GM19043 (cell line): ENCODE measurements around the gene LFNG.

Experiments used
- ATAC-seq: cut with Tn5 transposase; IDR thresholded peaks from one replicate; pipeline ENCODE4 v1.9.1; 2021; ENCODE audit warnings: low read depth; ENCODE audit not compliant: unreplicated experiment

Gene LFNG

GRCh38 chr7:2501947-2502646, 17.5 kb upstream of the LFNG start:
- no peak for ATAC-seq

- no peak for ATAC-seq
Measured at GRCh38 chr7:2502647-2502966, 17.0 kb upstream of the LFNG start.

DNA sequence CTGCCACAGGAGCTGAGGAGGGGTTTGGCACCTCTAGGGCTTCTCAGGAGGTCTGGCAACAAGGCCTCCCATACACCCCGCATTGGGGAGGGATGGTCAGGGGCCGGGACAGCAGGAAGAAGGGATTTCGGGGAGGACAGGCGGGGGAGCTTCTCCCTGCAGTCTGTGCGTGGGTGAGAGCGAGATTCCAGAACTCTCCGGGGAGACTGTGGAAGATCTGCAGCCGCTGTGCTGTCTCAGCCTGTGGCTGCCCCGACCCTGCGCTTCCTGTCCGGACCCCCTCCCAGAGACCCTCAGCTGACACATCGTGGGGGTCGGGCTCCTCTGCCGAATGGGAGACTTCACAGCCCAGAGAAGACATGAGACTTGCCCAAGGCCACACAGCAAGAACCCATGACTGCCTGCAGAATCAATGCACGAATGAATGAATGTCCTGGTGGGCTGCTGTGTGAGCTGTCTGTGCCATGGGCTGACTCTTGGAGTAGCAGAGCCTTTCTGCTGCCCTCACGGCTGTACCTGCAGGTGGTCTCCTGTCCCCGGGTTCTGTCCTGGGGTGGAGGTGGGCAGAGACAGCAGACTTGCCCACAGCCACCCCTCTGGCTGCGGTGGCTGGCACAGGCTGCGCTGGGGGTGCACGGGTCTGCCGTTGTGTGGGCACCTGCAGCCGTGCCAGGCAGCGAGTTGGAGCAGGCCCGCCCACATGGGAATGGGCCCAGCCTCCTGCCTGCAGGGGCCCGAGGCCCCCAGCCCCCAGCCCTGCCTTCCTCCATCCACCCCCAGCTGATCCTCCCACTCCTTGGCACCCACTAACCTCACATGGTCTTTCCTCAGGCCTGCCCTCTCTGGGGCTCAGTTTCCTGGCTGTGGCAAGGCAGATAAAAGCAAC, 16.3 kb upstream of the LFNG start:
- no peak for ATAC-seq

DNA sequence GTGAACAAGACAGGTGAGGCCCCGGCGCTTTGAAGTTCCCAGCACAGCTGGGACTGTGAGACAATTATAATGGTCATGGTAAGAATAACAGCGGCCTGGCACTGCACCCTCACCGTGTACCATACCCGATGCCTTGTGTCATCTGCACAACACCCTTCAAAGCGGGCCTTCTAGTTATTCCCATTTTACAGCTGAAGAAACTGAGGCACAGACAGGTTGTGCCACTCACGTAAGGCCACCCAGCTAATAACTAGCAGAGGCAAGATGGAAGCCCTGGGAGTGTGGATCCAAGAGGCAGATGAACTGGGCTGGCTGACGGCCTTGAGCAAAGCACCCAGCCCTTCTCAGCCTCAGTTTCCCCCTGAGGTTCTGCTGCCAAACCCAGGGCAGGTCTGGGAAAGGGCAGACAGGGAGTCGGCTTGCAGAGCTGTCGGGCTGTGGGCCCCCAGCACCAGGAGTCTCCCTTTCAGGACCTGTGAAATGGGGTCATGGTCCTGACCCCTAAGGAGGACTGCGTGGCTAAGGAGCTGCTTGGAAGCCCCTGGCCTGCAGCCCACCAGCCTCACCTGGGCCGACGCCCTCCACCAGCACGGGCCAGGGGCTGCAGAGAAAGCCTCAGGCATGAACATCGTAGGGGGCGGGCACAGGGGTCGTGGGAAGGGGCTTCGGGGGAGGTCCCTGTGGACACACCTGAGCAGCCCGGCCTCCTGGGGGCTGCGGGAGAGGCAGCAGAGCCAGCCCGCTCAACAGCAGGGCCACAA, 15.3 kb upstream of the LFNG start:
- no peak for ATAC-seq

- no peak for ATAC-seq
Measured at GRCh38 chr7:2504889-2505375, 14.6 kb upstream of the LFNG start.

DNA sequence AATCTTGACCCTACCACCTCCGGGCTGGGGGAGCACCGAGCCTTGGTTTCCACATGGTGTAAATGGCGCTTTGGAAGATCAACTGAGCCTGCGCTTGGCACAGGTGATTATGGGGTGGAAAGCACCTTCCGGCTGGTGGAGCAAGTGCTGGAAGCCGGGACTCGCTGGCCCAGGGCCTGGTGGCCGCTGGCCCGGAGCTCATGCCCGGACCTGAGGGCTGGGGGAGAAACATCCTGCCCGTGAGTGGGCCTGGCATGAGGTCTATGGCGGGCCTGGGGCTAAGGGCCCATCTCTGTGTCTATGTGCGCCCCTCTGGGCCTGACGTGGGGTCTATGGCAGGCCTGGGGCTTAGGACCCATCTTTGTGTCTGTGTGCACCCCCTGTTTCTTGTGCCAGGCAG, 14.2 kb upstream of the LFNG start:
- no peak for ATAC-seq

DNA sequence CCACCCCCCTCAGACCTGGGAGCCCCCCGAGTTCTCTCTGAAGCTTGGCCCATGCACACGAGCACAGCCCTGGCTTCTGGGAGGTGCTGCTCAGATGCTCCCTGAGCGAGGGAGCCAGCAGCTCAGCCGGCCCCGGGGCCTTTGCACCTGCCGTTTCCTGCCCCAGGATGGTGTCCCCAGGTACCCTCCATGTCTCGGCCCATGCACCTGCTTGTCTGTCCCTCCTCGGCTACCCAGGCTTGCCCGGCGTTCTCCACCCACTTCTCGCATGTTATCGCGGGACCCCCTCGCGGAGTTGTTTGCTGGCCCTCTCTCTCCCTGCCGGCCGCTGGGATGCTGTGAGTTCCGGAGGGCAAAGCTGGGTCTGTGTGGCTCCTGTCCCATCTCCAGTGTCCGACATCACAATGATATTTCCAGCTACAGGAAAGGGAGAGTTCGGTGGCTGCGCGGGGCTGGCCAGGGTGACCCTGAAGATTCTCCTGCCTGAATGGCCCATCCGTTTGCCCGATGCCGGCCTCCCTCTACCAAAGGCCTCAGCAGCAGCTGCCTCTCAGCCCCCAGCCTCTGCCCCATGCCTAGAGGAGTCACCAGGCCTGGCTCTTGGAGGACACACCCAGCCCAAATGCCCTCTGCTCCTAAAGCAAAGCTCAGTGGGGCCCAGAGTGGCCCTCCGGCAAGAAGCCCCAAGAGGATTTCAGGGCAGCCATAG, 12.2 kb upstream of the LFNG start:
- no peak for ATAC-seq

GRCh38 chr7:2507917-2508306, 11.7 kb upstream of the LFNG start:
- ATAC-seq, result no peak

GRCh38 chr7:2508327-2509215, 11.0 kb upstream of the LFNG start:
- no peak for ATAC-seq

- no peak for ATAC-seq
Measured at GRCh38 chr7:2509298-2509906, 10.2 kb upstream of the LFNG start.

GRCh38 chr7:2510130-2510776, 9.3 kb upstream of the LFNG start:
- no peak for ATAC-seq

DNA sequence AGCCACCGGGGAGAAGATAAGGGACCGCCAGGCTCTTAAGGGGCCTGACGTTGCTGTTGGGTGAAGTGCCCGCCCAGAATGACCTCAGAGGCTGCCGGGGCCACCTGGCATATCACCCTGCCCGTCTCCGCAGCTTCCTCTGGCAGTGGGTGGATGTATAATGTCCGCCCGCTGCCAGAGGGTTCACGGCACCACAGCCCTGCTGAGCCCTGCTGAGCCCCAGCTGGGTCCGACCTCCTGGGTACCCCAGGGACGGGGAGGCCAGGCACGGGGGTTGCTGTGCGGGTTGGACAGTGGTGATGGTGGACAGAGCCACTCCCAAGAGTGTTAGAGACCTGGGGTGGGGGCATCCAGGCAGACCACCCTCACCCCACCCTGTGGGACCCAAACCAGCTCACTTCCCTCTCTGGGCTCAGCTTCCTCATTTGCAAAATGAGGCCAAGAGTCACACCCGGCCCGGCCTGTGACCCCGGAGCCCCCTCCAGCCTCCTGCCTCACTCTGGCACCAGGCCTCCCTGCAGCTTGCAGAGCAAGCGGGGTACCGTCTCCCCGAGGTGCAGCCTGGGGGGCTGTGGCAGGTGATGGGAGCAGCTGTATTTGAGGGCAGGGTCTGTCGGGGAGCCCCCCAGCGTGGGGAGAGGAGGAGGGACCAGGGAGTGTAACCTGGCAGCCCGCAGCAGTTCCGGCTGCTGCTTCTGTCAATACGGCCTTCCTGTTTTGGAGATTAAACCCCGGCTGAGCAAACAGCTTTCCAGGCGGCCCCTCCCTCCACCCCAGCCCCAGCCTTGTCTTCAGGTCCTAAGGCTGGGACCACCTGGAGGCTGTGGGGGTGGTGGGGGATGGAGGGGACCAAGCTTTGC, 8.4 kb upstream of the LFNG start:
- ATAC-seq, result no peak

DNA sequence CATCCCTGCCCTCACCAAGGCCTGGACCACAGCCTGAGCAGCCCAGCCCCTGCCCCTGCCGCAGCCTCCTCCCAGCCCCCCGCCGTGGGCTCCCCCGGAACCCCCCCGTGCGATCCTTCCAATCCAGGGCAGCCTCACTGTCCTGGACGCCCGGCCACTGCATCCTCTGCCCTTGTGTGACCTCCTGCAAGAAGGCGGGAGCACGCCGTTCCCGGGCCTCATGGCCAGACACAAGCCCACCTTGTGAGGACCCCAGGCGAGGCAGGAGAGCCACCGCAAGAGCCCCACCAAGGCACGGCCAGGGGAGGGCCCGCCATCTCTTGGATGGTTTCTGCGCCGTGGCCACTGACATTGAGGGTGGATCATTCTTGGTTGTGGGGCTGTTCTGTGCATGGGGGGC, 7.8 kb upstream of the LFNG start:
- ATAC-seq, result no peak

DNA sequence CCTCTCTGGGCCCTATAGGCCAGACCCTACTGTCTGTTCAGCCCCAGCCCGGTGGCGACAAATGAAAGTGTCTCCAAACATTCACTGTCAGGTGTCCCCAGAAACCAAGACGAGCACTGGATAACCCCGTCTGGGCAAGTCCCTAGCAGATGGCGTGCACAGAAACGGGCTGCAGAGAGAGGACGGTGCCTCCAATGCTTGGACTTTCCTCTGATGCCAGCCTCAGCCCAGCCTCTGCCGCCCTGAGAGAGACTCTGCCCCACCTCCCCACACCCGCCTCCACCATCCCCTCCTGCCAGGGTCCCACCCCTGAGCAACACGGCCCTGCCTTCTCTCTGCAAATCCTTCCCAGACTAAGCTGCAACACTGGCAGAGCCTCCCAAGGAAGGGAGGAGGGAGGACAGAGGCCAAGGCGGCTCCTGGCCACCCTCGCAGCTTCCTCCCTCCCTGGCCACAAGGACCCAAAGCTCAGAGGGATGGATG, 7.4 kb upstream of the LFNG start:
- no peak for ATAC-seq

DNA sequence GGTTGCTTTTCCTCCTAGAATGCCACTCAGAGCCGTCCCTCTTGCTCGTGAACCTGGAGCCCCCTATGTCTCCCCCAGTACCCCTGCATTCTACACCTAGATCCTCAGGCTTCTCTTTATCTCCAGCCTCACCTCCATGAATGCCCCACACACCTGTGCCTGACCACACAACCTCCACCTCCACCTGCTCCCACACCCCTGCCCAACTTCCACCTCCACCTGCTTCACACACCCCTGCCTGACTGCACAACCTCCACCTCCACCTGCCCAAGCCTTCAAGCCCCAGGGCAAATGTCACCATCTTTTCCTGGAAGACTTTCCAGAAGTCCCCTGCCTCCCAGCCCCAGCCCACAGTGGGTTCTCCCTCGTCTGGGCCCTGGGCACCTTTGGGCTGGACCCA, 6.9 kb upstream of the LFNG start:
- ATAC-seq, result no peak

GRCh38 chr7:2513702-2514101, 5.9 kb upstream of the LFNG start:
- ATAC-seq, result no peak

GRCh38 chr7:2514473-2515423, 4.8 kb upstream of the LFNG start:
- ATAC-seq, result no peak
